Liver (tissue), 9 donors: ENCODE data around the gene MIB1. TPM values are rescaled to one million over a fixed set of nuclear protein-coding genes. Genes with fewer than 3 reads are reported as not detected.

Experiments used
- DNase-seq: peaks from one replicate; pipeline ENCODE4 v3.0.0-alpha.2; 2017; ENCODE audit warnings: low spot score
- H3K27ac ChIP-seq, 2 donors: one replicate each; pipeline ENCODE4 v1.7.0; 2013; ENCODE audit warnings: inconsistent platforms in 2 of 2, low read length in 2 of 2, control low read depth in 1 of 2, low read depth in 1 of 2, mild to moderate bottlenecking in 1 of 2
- H3K27me3 ChIP-seq, 4 donors: one replicate each; pipeline versions ENCODE4 v1.6.1 to v1.7.0; 2013; ENCODE audit warnings: low read length in 3 of 4, inconsistent platforms in 1 of 4, mild to moderate bottlenecking in 1 of 4, moderate library complexity in 1 of 4; ENCODE audit not compliant: control insufficient read depth in 4 of 4, insufficient read depth in 4 of 4
- H3K36me3 ChIP-seq, 4 donors: one replicate each; pipeline versions ENCODE4 v1.6.1 to v1.7.0; 2013; ENCODE audit warnings: low read length in 3 of 4, mild to moderate bottlenecking in 3 of 4, low read depth in 1 of 4, moderate library complexity in 1 of 4; ENCODE audit not compliant: control insufficient read depth in 4 of 4, insufficient read depth in 3 of 4
- H3K4me1 ChIP-seq, 4 donors: one replicate each; pipeline versions ENCODE4 v1.6.1 to v1.7.0; 2013; ENCODE audit warnings: low read length in 3 of 4, mild to moderate bottlenecking in 3 of 4, moderate library complexity in 1 of 4; ENCODE audit not compliant: control insufficient read depth in 4 of 4, insufficient read depth in 4 of 4
- H3K4me3 ChIP-seq, 3 donors: one replicate each; pipeline versions ENCODE4 v1.6.1 to v1.7.0; 2013; ENCODE audit warnings: low read length in 3 of 3, control low read depth in 1 of 3, low read depth in 1 of 3, mild to moderate bottlenecking in 1 of 3
- H3K9ac ChIP-seq, 2 donors: one replicate each; pipeline ENCODE4 v1.7.0; 2013; ENCODE audit warnings: low read length in 2 of 2, mild to moderate bottlenecking in 2 of 2, moderate library complexity in 2 of 2, control low read depth in 1 of 2, low read depth in 1 of 2
- H3K9me3 ChIP-seq, 4 donors: one replicate each; pipeline versions ENCODE4 v1.6.1 to v1.7.0; 2013; ENCODE audit warnings: low read length in 3 of 4; ENCODE audit not compliant: control insufficient read depth in 4 of 4
- CTCF ChIP-seq: fragments of 150-350 bp; IDR thresholded peaks from 2 replicates; pipeline ENCODE4 v1.5.1; 2017; ENCODE audit warnings: improper control_type of control experiment, low read depth, low read length; ENCODE audit not compliant: missing input control
- EGR1 ChIP-seq, 2 donors: IDR thresholded peaks; 2 replicates each; pipeline ENCODE4 v1.6.1; 2016 to 2018; ENCODE audit warnings: antibody characterized with exemption in 2 of 2, low read depth in 2 of 2
- FOXA1 ChIP-seq: IDR thresholded peaks from 2 replicates; pipeline ENCODE4 v1.6.1; 2016; ENCODE audit warnings: antibody characterized with exemption
- FOXA2 ChIP-seq: IDR thresholded peaks from 2 replicates; pipeline ENCODE4 v1.6.1; 2016; ENCODE audit warnings: antibody characterized with exemption
- GABPA ChIP-seq, 2 donors: IDR thresholded peaks in 1 of 2; conservative IDR thresholded peaks in 1 of 2; 2 replicates each; pipeline ENCODE4 v1.6.1; 2016; ENCODE audit warnings: antibody characterized with exemption in 2 of 2, mild to moderate bottlenecking in 1 of 2, moderate library complexity in 1 of 2
- HNF4A ChIP-seq, 2 donors: conservative IDR thresholded peaks; 2 replicates each; pipeline ENCODE4 v1.6.1; 2016; ENCODE audit warnings: antibody characterized with exemption in 2 of 2, mild to moderate bottlenecking in 2 of 2
- HNF4G ChIP-seq: IDR thresholded peaks from 2 replicates; pipeline ENCODE4 v1.6.1; 2016; ENCODE audit warnings: antibody characterized with exemption
- JUND ChIP-seq, 2 donors: IDR thresholded peaks; 2 replicates each; pipeline ENCODE4 v1.6.1; 2016; ENCODE audit warnings: antibody characterized with exemption in 2 of 2
- MAX ChIP-seq: IDR thresholded peaks from 2 replicates; pipeline ENCODE4 v1.6.1; 2016; ENCODE audit warnings: antibody characterized with exemption
- NR2F2 ChIP-seq: IDR thresholded peaks from 2 replicates; pipeline ENCODE4 v1.6.1; 2016; ENCODE audit warnings: antibody characterized with exemption
- RAD21 ChIP-seq, 2 donors: IDR thresholded peaks; 2 replicates each; pipeline ENCODE4 v1.6.1; 2016; ENCODE audit warnings: antibody characterized with exemption in 2 of 2, mild to moderate bottlenecking in 2 of 2
- REST ChIP-seq: IDR thresholded peaks from 2 replicates; pipeline ENCODE4 v1.6.1; 2016; ENCODE audit warnings: antibody characterized with exemption, mild to moderate bottlenecking
- RXRA ChIP-seq, 2 donors: IDR thresholded peaks; 2 replicates each; pipeline ENCODE4 v1.6.1; 2017 to 2018; ENCODE audit warnings: antibody characterized with exemption in 2 of 2, mild to moderate bottlenecking in 1 of 2
- YY1 ChIP-seq: IDR thresholded peaks from 2 replicates; pipeline ENCODE4 v1.6.1; 2016; ENCODE audit warnings: antibody characterized with exemption, mild to moderate bottlenecking
- ZBTB33 ChIP-seq: IDR thresholded peaks from 2 replicates; pipeline ENCODE4 v1.6.1; 2016; ENCODE audit warnings: antibody characterized with exemption
- WGBS: extraction: QIAGEN DNeasy Blood & Tissue Kit; methylation state at CpG from one replicate; pipeline ENCODE4 v1.1.7; 2013; 5-methylcytosine and 5-hydroxymethylcytosine counted together
- polyA plus RNA-seq, 2 donors: library from polyadenylated mRNA; stranded (reverse) in 1 of 2; unstranded in 1 of 2; fragments of 200-250 nt in 1 of 2; fragments of >200 nt in 1 of 2; fragmentation: Nextera tagmentation in 1 of 2; extraction: Ambion mirVana in 1 of 2; gene quantifications; one replicate each; pipeline versions ENCODE4 v1.2.1 to v1.2.3, GENCODE V29; 2013 to 2015
- total RNA-seq, 2 donors: library from RNA; depleted of rRNA; stranded (reverse); fragments of >200 nt; gene quantifications; one replicate each; pipeline ENCODE4 v1.2.3, GENCODE V29; 2014
- donor health status: healthy.
- donor health status: healthy.
- donor health status: healthy.
- donor health status: healthy.
- donor health status: healthy.

Gene MIB1
- total and polyA plus RNA-seq, 4 donors: 2.7 to 29.6 (median 14.9) TPM

GRCh38 chr18:21833604-21834298, 93.2 kb downstream of the MIB1 start:
- H3K27me3 ChIP-seq: no peaks in the 10 kb centered on the region
- peaks cover 1 to 4% (median 2%) of the 10 kb centered on the region in 4 donors for H3K36me3 ChIP-seq
- H3K4me3 ChIP-seq: no peak overlapping the region
- H3K27ac ChIP-seq: no peak overlapping the region
- H3K4me1 ChIP-seq: no peaks in the 10 kb centered on the region
- 93% methylated on average over 4 of the region's 4 CpGs for WGBS
- TF ChIP-seq JUND (IDR thresholded peaks at IDR 0.05): no peak
- no peak for TF ChIP-seq EGR1 (IDR thresholded peaks at IDR 0.05; ENCODE audit: low read depth in 2 of 2)
- TF ChIP-seq ZBTB33: no peak
- no peak for TF ChIP-seq FOXA1
- TF ChIP-seq CTCF: no peak
- TF ChIP-seq FOXA2: no peak
- no peak for TF ChIP-seq NR2F2
- TF ChIP-seq REST: no peak
- TF ChIP-seq RXRA (IDR thresholded peaks at IDR 0.05): no peak
- no peak for TF ChIP-seq HNF4G
- no peak for TF ChIP-seq YY1
- no peak for TF ChIP-seq RAD21 (IDR thresholded peaks at IDR 0.05)
- TF ChIP-seq GABPA (IDR thresholded peaks at IDR 0.05 in 1 of 2, conservative IDR thresholded peaks at IDR 0.05 in 1 of 2): no peak
- no peak for TF ChIP-seq MAX
- TF ChIP-seq HNF4A (conservative IDR thresholded peaks at IDR 0.05): no peak
- DNase-seq: no peak
- no peak overlapping the region for H3K9ac ChIP-seq
- H3K9me3 ChIP-seq: no peaks in the 10 kb centered on the region

- H3K27me3 ChIP-seq: no peaks in the 10 kb centered on the region
- TF ChIP-seq YY1: no peak
- TF ChIP-seq FOXA1: no peak
- TF ChIP-seq RAD21 (IDR thresholded peaks at IDR 0.05): no peak
- TF ChIP-seq NR2F2: no peak
- no peak for TF ChIP-seq HNF4G
- TF ChIP-seq CTCF: no peak
- no peaks in the 10 kb centered on the region for H3K4me1 ChIP-seq
- H3K4me3 ChIP-seq: no peak overlapping the region
- H3K27ac ChIP-seq: no peak overlapping the region
- no peaks in the 10 kb centered on the region for H3K9me3 ChIP-seq
- 93% methylated on average over 3 of the region's 3 CpGs for WGBS
- H3K36me3 ChIP-seq: peaks cover 1 to 6% (median 4%) of the 10 kb centered on the region in 4 donors
- DNase-seq: no peak
- H3K9ac ChIP-seq: no peak overlapping the region
Observed at GRCh38 chr18:21834299-21834660, 93.7 kb downstream of the MIB1 start.
